Stimulated activated naive CD8-positive, alpha-beta T cell treated with anti-CD3 and anti-CD28 coated beads, Interleukin-15, amount 100 ng/mL, for 72 hours (primary cell): ENCODE data around the gene MEIOB.
"Not testable (repeated sequence)": the region's sequence is repeated elsewhere in the genome, so short reads cannot be mapped to it uniquely, and the experiment has no call there.

ENCODE experiments used
- ATAC-seq: fragments of 150-1000 bp; cut with Tn5 transposase; 2 replicates; pipeline ENCODE4 v1.10.0; 2021; ENCODE audit warnings: mild to moderate bottlenecking, moderate library complexity
- DNase-seq, 2 donors: peaks; one replicate each; pipeline ENCODE4 v3.0.0; 2021 to 2022
- H3K27ac Mint-ChIP-seq, 2 donors: one replicate each; pipeline ENCODE4 v1.8.0; 2022; ENCODE audit warnings: mild to moderate bottlenecking in 2 of 2, mixed read lengths in 2 of 2, moderate library complexity in 2 of 2
- H3K27me3 Mint-ChIP-seq: one replicate; pipeline ENCODE4 v1.8.0; 2022; ENCODE audit warnings: mixed read lengths
- H3K4me1 Mint-ChIP-seq: one replicate; pipeline ENCODE4 v1.8.0; 2022; ENCODE audit warnings: mild to moderate bottlenecking, mixed read lengths
- H3K4me3 Mint-ChIP-seq, 2 donors: one replicate each; pipeline ENCODE4 v1.8.0; 2022; ENCODE audit warnings: mild to moderate bottlenecking in 2 of 2, mixed read lengths in 2 of 2, moderate library complexity in 1 of 2
- H3K9me3 Mint-ChIP-seq, 2 donors: one replicate each; pipeline ENCODE4 v1.8.0; 2022; ENCODE audit warnings: mixed read lengths in 2 of 2

MEIOB gene

DNA sequence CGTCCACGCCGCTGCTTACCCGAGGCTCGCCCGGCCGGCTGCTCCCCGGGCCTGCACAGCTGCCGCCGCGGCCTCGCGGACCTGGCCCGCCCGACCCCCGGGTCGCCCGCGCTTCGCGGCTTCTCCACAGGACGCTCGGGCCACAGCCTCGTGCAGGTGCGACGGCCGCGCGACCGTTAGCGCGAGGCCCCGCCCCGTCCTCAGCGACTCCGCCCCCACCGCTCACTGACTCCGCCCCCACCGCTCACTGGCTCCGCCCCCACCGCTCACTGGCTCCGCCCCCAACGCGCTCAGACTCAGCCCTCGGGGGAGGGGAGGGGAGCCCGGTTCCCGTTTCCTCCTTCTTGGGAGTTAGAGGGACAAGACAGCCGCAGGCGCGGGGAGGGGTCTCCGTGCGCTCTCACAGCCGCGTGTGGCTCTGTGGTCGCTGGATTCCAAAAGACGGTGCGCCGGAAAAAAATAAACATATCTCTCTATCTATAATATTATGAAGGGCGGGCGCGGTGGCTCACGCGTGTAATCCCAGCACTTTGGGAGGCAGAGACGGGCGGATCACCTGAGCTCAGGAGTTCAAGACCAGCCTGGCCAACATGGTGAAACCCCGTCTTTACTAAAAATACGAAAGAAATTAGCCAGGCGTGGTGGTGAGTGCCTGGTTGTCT is at the start of gene MEIOB:
TSS of gene MEIOB (minus strand) at position 191 of the 662 bp plus-strand sequence. CDS start 3,989 bp downstream, outside the sequence.
- peak; percentile 48 for ATAC-seq
- Mint-ChIP-seq H3K4me1 (peaks cover 8% of the 10 kb centered on the region), H3K27ac (no peak within 1 kb of the TSS), H3K27me3 (peaks cover 50% of the 10 kb centered on the region), H3K4me3 (peak within 1 kb of the TSS; percentile 82 to 85), H3K9me3 (peaks cover 0 to 7% of the 10 kb centered on the region in 2 donors)
- DNase-seq: peak; percentile 27 to 44

DNA sequence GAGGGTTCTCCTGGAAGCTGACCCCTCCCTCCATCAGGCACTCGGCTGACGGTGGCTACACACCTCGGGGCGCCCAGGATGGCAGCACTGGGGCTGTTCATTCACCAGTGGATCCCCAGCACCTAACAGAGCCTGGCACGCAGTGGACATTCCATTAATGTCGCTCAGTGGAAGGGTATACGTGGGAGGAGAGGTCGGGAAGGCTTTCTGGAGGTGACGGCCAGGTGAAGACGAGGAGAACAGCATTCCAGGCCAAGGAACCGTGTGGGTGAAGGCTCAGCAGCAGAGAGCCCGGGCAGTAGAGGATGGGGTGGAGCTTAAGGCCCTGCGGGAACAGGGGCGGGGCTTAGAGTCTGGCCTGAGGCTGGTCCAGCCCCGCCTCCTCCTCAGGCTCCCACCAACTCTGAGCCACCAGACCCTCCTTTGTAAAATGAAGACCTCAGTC is 48.8 kb upstream of the MEIOB start:
- Mint-ChIP-seq H3K9me3 (no peaks in the 10 kb centered on the region), H3K27ac (no peak overlapping the region), H3K4me3 (no peak overlapping the region), H3K27me3 (peaks cover 89% of the 10 kb centered on the region), H3K4me1 (peaks cover 23% of the 10 kb centered on the region)
- ATAC-seq: peak; percentile 61
- DNase-seq: no peak

DNA sequence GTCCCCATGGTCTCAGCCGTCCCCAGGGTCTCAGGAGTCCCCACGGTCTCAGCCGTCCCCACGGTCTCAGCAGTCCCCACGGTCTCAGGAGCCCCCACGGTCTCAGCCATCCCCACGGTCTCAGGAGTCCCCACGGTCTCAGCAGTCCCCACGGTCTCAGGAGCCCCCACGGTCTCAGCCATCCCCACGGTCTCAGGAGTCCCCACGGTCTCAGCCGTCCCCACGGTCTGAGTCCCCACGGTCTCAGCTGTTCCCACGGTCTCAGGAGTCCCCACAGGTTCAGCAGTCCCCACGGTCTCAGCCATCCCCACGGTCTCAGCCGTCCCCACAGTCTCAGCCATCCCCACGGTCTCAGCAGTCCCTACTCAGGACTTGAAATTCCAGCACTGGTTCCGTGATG is 48.2 kb upstream of the MEIOB start:
- H3K27me3 Mint-ChIP-seq: peaks cover 95% of the 10 kb centered on the region
- not testable (repeated sequence) for H3K4me3 Mint-ChIP-seq, DNase-seq, ATAC-seq, H3K27ac Mint-ChIP-seq, H3K9me3 Mint-ChIP-seq
- peaks cover 23% of the 10 kb centered on the region for H3K4me1 Mint-ChIP-seq

DNA sequence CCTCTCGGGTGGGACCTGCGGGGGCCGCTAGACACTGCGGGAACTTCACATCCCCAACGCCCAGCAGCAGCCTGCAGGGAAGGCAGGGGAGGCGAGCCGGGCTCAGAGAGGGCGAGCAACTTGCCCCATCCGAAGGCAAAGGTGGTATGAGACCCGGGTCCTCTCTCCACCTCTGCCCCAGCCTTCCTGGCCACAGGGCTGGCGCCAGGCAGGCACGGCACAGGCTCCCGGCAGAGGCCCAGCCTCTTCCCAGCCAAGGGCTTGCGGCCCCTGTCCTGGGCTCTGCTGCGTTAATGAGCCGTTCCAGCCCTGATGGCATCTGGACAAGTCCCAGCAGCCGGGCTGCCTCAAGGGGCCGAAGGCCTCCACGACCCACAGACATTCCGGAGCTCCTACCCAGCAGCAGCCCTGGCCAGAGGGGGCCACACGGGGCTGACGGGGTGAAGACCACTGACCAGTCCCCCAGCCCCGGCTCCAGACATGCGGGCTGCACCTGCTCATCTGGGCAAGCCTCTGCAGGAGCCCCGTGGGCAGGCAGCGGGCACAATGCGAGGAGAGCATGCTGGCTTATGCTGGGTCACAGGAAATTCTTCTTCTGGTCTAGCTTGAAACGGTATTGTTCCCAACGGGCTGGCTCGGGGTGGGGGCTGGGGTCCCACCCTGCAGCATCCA is 47.5 kb upstream of the MEIOB start:
- Mint-ChIP-seq H3K27me3 (peaks cover 96% of the 10 kb centered on the region), H3K9me3 (no peaks in the 10 kb centered on the region), H3K4me1 (peaks cover 23% of the 10 kb centered on the region), H3K4me3 (no peak overlapping the region), H3K27ac (no peak overlapping the region)
- DNase-seq: no peak
- no peak for ATAC-seq

GRCh38 chr16:1918351-1919326 is 46.7 kb upstream of the MEIOB start, which contains the start of gene HS3ST6:
Gene HS3ST6 (minus strand): TSS chr16:1918415. CDS start chr16:1918323, 92 bp downstream.
- ATAC-seq (no peak), DNase-seq (no peak)
- no peaks in the 10 kb centered on the region for H3K9me3 Mint-ChIP-seq
- H3K4me1 Mint-ChIP-seq: peaks cover 19% of the 10 kb centered on the region
- H3K4me3 Mint-ChIP-seq: no peak within 1 kb of the TSS
- H3K27ac Mint-ChIP-seq: no peak within 1 kb of the TSS
- H3K27me3 Mint-ChIP-seq: peaks cover 96% of the 10 kb centered on the region

DNA sequence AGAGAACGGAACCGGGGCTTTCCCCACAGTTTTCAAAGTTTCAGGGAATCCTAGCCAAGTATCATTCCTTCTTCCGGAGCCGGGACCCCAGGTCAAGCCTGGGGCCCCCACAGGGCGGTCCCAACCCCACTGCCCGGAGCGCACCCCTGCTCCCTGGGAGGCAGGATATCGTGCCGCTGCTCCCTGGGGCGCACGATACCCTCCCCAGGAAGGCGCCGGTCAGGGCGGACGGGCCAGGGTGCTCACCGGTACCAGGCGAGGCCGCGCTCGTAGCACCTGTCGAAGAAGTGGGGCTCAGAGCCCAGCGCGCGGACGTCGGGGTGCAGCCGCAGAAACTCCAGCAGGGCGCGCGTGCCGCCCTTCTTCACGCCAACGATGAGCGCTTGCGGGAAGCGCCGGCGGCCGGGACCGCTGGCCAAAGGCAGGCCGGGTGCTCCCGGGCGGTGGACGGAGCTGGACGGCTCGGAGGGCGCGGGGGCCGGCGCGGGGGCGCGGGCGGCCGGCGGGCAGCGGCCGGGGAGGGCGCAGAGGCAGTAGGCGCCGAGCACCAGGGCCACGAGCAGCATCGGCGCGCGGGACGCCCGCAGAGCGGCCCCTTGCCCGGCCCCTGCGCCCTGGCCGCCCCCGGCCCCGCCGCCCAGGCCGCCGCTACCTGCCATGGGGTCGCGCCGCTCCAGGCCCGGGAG is 45.8 kb upstream of the MEIOB start:
- ATAC-seq (no peak), DNase-seq (no peak)
- Mint-ChIP-seq H3K4me3 (no peak overlapping the region), H3K27ac (no peak overlapping the region), H3K27me3 (peaks cover 88% of the 10 kb centered on the region), H3K9me3 (no peaks in the 10 kb centered on the region), H3K4me1 (peaks cover 10% of the 10 kb centered on the region)

DNA sequence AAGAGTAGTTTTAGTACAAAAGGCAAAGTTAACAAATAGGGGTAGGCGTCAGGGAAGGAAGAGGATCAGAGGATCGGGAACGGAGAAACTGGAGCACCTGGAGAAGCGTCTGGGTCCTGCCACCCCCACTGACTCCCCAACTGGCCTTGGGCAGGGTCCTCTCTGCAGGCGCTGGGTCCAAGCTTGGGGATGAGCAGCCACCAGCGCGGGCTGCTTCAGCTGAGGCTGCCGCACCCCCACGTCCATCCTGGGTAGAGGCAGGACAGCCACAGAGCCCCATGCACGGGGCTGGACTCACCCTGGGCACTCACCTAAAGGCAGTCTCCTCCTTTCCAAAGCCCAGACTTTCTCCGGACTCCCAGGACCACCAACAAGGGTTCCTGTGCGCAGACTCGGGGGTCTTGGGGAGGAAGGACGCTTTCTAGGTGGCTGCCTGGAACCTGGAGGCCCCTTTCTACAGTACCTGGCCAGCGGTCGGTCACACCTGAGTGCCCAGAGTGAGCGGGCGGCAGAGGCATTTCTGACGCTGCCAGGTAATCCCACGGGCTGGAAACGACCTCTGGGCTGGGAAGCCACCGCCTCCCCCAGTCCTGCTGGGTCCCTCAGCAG is 45.2 kb upstream of the MEIOB start:
- H3K9me3 Mint-ChIP-seq: no peaks in the 10 kb centered on the region
- no peak overlapping the region for H3K27ac Mint-ChIP-seq
- H3K27me3 Mint-ChIP-seq: peaks cover 82% of the 10 kb centered on the region
- ATAC-seq: no peak
- peaks cover 8% of the 10 kb centered on the region for H3K4me1 Mint-ChIP-seq
- H3K4me3 Mint-ChIP-seq: no peak overlapping the region
- no peak for DNase-seq

- no peak for DNase-seq
- ATAC-seq: no peak
- Mint-ChIP-seq H3K27ac (no peak overlapping the region), H3K4me3 (no peak overlapping the region), H3K9me3 (no peaks in the 10 kb centered on the region), H3K4me1 (peaks cover 8% of the 10 kb centered on the region), H3K27me3 (peaks cover 76% of the 10 kb centered on the region)
These were observed 44.7 kb upstream of the MEIOB start for GRCh38 chr16:1916640-1916990.

GRCh38 chr16:1915732-1916639 is 44.0 kb upstream of the MEIOB start:
- no peak overlapping the region for H3K4me3 Mint-ChIP-seq
- no peaks in the 10 kb centered on the region for H3K9me3 Mint-ChIP-seq
- H3K4me1 Mint-ChIP-seq: peaks cover 7% of the 10 kb centered on the region
- DNase-seq (no peak), ATAC-seq (no peak)
- no peak overlapping the region for H3K27ac Mint-ChIP-seq
- H3K27me3 Mint-ChIP-seq: peaks cover 70% of the 10 kb centered on the region

- no peak for DNase-seq
- Mint-ChIP-seq H3K9me3 (no peaks in the 10 kb centered on the region), H3K27me3 (peaks cover 60% of the 10 kb centered on the region), H3K4me3 (no peak overlapping the region), H3K27ac (no peak overlapping the region), H3K4me1 (no peaks in the 10 kb centered on the region)
- ATAC-seq: no peak
These were observed 43.0 kb upstream of the MEIOB start for GRCh38 chr16:1914988-1915387.

DNA sequence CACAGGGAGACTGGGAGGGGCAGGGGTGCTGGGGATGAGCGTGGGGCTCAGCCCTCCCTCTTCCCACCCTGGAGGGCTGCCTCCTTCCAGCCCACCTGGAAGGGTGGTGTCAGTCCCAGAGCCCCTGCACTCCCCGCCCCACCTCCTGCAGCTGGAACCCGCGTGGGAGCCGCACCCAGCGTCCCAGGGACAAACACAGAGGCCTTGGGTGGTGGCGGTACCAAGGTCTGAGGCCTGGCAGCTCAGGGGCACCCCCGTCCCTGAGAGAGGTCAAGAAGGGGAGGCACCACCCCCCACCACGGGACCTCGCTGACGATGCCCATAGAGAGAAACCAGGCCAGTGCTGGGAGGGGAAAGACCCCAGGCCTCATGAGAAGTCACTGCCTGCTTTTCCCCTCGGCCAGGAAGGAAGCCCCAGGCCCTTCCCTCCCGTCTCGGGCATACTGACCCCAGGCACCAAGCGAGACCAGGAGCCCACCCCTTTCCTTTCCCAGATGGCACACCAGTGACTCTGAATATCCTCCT is 42.2 kb upstream of the MEIOB start:
- DNase-seq (no peak), ATAC-seq (peak; percentile 7)
- no peak overlapping the region for H3K4me3 Mint-ChIP-seq
- H3K9me3 Mint-ChIP-seq: no peaks in the 10 kb centered on the region
- H3K27me3 Mint-ChIP-seq: peaks cover 55% of the 10 kb centered on the region
- no peak overlapping the region for H3K27ac Mint-ChIP-seq
- no peaks in the 10 kb centered on the region for H3K4me1 Mint-ChIP-seq

GRCh38 chr16:1913327-1914083 is 41.5 kb upstream of the MEIOB start:
- Mint-ChIP-seq H3K4me3 (no peak overlapping the region), H3K27ac (no peak overlapping the region), H3K4me1 (no peaks in the 10 kb centered on the region), H3K27me3 (peaks cover 55% of the 10 kb centered on the region), H3K9me3 (no peaks in the 10 kb centered on the region)
- ATAC-seq (peak; percentile 27), DNase-seq (no peak)

- H3K27ac Mint-ChIP-seq: no peak overlapping the region
- peaks cover 51% of the 10 kb centered on the region for H3K27me3 Mint-ChIP-seq
- no peaks in the 10 kb centered on the region for H3K4me1 Mint-ChIP-seq
- H3K4me3 Mint-ChIP-seq: no peak overlapping the region
- no peak for DNase-seq
- ATAC-seq: no peak
- H3K9me3 Mint-ChIP-seq: no peaks in the 10 kb centered on the region
These were observed 40.2 kb upstream of the MEIOB start for GRCh38 chr16:1912215-1912543.
